ENCODE measurements around the gene PPT2.

- TF ChIP-seq CTCF (IDR thresholded peaks at IDR 0.05) (no peak), AFF4 (CRISPR knock-in tag; IDR thresholded peaks at IDR 0.05; ENCODE audit: borderline replicate concordance) (no peak), TCF7 (CRISPR knock-in tag; IDR thresholded peaks at IDR 0.05; ENCODE audit: low read depth) (no peak), ATF6 (CRISPR knock-in tag; IDR thresholded peaks at IDR 0.05) (no peak), ATF1 (CRISPR knock-in tag; IDR thresholded peaks at IDR 0.05) (no peak), ESRRA (CRISPR knock-in tag; IDR thresholded peaks at IDR 0.05; ENCODE audit: borderline replicate concordance) (no peak)
These were observed 37.2 kb downstream of the PPT2 start for GRCh38 chr6:32190911-32191677.

Measured in WTC11 (cell line).